GM12872 (cell line): ENCODE data around the gene FBXO46.

Source experiments
- CTCF ChIP-seq: IDR thresholded peaks from 3 replicates; pipeline ENCODE4 v1.5.1; 2011; ENCODE audit warnings: low read depth, mild to moderate bottlenecking, low read length, moderate library complexity; ENCODE audit not compliant: insufficient read depth

The FBXO46 gene

DNA sequence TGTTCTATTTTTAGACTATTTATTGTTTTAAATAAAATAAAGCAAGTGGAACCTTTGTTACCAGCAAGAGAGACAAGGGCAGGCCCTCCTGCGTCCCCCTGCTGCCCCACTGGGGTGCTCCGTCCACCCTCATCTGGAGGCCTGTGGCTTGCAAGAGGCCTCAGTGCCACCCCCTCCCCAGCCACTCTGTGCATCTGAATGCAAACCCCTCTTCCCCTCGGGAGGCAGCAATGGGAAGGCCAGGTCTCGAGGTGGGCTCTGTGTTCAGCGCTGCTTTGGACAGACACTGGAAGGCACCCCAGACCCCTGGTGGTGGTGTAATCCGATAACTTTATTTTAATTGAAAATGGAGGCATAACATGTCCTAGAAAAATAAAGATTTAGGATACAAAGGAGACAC, 33.8 kb upstream of the FBXO46 start:
- no peak for TF ChIP-seq CTCF

DNA sequence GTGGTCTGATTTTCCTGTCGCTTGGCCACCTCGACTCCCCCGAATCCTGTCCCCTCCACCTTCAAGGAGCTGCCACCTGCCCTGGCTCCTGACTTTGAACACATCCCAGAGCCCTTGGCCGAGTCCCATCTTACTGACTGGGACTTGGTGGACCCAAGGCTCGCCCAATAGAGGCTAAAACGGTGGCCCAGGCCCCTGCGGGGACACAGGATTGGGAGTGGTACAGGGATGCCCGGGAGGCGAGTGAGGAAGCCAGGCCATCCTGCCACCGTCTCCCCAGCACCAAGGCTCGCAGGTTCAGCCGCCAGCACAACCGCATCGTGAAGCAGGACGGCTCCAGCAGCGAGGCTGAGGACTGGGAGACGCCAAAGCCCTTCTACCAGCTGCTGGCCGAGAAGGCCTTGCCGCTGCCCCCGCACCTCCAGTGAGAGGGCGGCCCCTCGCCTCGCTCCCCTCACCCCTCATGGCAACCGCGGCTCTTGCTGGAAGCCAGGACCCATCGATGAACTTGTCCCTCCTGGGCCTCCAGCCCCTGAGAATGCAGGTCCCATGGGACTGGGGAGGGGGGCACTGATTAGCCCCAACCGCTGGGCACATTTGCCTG, 33.1 kb upstream of the FBXO46 start:
- no peak for TF ChIP-seq CTCF

- no peak for TF ChIP-seq CTCF
Observed at GRCh38 chr19:45762870-45763631, 32.4 kb upstream of the FBXO46 start.

- no peak for TF ChIP-seq CTCF
Observed at GRCh38 chr19:45761714-45762113, 31.0 kb upstream of the FBXO46 start.

- no peak for TF ChIP-seq CTCF
Observed at GRCh38 chr19:45758921-45759320, 28.2 kb upstream of the FBXO46 start.

DNA sequence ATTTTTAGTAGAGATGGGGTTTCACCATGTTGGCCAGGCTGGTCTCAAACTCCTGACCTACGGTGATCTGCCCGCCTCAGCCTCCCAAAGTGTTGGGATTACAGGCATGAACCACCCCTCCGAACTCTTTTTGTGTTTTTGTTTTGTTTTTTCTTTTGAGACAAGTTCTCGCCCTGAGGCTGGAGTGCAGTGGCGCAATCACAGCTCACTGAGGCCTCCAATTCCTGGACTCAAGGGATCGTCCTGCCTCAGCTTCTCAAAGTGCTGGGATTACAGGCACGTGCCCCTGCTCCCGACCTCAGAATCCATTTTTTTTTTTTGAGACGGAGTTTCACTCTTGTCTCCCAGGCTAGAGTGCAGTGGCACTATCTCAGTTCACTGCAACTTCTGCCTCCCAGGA, 27.0 kb upstream of the FBXO46 start:
- no peak for TF ChIP-seq CTCF

DNA sequence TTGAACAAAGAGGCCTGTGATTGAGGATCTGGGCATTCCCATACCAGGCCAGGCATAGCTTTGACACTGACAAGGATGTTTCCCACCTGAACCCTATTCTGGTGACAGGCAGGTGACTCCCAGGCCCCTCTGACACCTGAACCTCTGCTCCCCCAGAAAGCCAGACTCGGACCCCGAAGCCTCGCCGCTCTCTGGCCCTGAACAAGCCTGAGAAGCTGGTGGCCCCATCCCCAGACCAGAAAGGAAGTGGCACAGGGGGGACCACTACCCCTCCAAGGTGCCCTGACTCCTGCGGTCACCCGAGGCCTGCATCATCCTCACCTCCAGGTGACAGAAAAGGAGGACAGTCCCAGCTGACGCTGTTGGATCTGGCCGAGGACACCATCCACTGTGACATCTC, 23.6 kb upstream of the FBXO46 start:
- TF ChIP-seq CTCF, result no peak
